Measurements from ENCODE around the gene DLG2.

Gene DLG2

GRCh38 chr11:84496122-84496521 lies 1131.0 kb downstream of the DLG2 start:
- TF ChIP-seq CTCF (IDR thresholded peaks at IDR 0.05; ENCODE audit: low read depth, low read length), result no peak
- no peak for DNase-seq
- no peak overlapping the region for H3K27ac ChIP-seq
- no peaks in the 10 kb centered on the region for H3K36me3 ChIP-seq
- H3K27me3 ChIP-seq (ENCODE audit: insufficient read depth, low read depth, severe bottlenecking), result no peaks in the 10 kb centered on the region
- H3K9me3 ChIP-seq (ENCODE audit: severe bottlenecking), result no peaks in the 10 kb centered on the region
- H3K4me3 ChIP-seq (ENCODE audit: low read depth, low read length), result no peak overlapping the region

- no peaks in the 10 kb centered on the region for H3K36me3 ChIP-seq
- no peaks in the 10 kb centered on the region for H3K9me3 ChIP-seq (ENCODE audit: severe bottlenecking)
- peak; percentile 42 for DNase-seq
- peak overlapping the region; percentile 48 for H3K27ac ChIP-seq
- no peaks in the 10 kb centered on the region for H3K27me3 ChIP-seq (ENCODE audit: insufficient read depth, low read depth, severe bottlenecking)
- no peak overlapping the region for H3K4me3 ChIP-seq (ENCODE audit: low read depth, low read length)
- TF ChIP-seq CTCF (IDR thresholded peaks at IDR 0.05; ENCODE audit: low read depth, low read length), result no peak
Measured at GRCh38 chr11:84480131-84480530, 1147.0 kb downstream of the DLG2 start.

- DNase-seq, result no peak
- Histone ChIP-seq H3K27ac (no peak overlapping the region), H3K27me3 (ENCODE audit: insufficient read depth, low read depth, severe bottlenecking) (no peaks in the 10 kb centered on the region), H3K9me3 (ENCODE audit: severe bottlenecking) (no peaks in the 10 kb centered on the region), H3K4me3 (ENCODE audit: low read depth, low read length) (no peak overlapping the region), H3K36me3 (no peaks in the 10 kb centered on the region)
- no peak for TF ChIP-seq CTCF (IDR thresholded peaks at IDR 0.05; ENCODE audit: low read depth, low read length)
Measured at GRCh38 chr11:84476581-84476980, 1150.6 kb downstream of the DLG2 start.

- Histone ChIP-seq H3K27me3 (ENCODE audit: insufficient read depth, low read depth, severe bottlenecking) (no peaks in the 10 kb centered on the region), H3K27ac (no peak overlapping the region), H3K4me3 (ENCODE audit: low read depth, low read length) (no peak overlapping the region), H3K36me3 (no peaks in the 10 kb centered on the region), H3K9me3 (ENCODE audit: severe bottlenecking) (no peaks in the 10 kb centered on the region)
- no peak for TF ChIP-seq CTCF (IDR thresholded peaks at IDR 0.05; ENCODE audit: low read depth, low read length)
- DNase-seq, result no peak
Measured at GRCh38 chr11:84471501-84471900, 1155.6 kb downstream of the DLG2 start.

GRCh38 chr11:84468235-84468634 lies 1158.9 kb downstream of the DLG2 start:
- Histone ChIP-seq H3K9me3 (ENCODE audit: severe bottlenecking) (no peaks in the 10 kb centered on the region), H3K4me3 (ENCODE audit: low read depth, low read length) (no peak overlapping the region), H3K27ac (no peak overlapping the region), H3K27me3 (ENCODE audit: insufficient read depth, low read depth, severe bottlenecking) (no peaks in the 10 kb centered on the region), H3K36me3 (no peaks in the 10 kb centered on the region)
- no peak for TF ChIP-seq CTCF (IDR thresholded peaks at IDR 0.05; ENCODE audit: low read depth, low read length)
- no peak for DNase-seq

GRCh38 chr11:84465040-84465439 lies 1162.1 kb downstream of the DLG2 start:
- H3K9me3 ChIP-seq (ENCODE audit: severe bottlenecking), result no peaks in the 10 kb centered on the region
- no peak for DNase-seq
- no peak for TF ChIP-seq CTCF (IDR thresholded peaks at IDR 0.05; ENCODE audit: low read depth, low read length)
- H3K4me3 ChIP-seq (ENCODE audit: low read depth, low read length), result no peak overlapping the region
- H3K27ac ChIP-seq, result no peak overlapping the region
- H3K27me3 ChIP-seq (ENCODE audit: insufficient read depth, low read depth, severe bottlenecking), result no peaks in the 10 kb centered on the region
- H3K36me3 ChIP-seq, result no peaks in the 10 kb centered on the region

Measured in WERI-Rb-1 (cell line).